ENCODE measurements around the gene PON2.
"Not testable (repeated sequence)": the region's sequence is repeated elsewhere in the genome, so short reads cannot be mapped to it uniquely, and the experiment has no call there.

Gene PON2

GRCh38 chr7:95398155-95398940 lies 36.5 kb downstream of the PON2 start:
- DNase-seq = no peak

- no peak for DNase-seq
Observed at GRCh38 chr7:95397381-95397780, 37.4 kb downstream of the PON2 start.

DNA sequence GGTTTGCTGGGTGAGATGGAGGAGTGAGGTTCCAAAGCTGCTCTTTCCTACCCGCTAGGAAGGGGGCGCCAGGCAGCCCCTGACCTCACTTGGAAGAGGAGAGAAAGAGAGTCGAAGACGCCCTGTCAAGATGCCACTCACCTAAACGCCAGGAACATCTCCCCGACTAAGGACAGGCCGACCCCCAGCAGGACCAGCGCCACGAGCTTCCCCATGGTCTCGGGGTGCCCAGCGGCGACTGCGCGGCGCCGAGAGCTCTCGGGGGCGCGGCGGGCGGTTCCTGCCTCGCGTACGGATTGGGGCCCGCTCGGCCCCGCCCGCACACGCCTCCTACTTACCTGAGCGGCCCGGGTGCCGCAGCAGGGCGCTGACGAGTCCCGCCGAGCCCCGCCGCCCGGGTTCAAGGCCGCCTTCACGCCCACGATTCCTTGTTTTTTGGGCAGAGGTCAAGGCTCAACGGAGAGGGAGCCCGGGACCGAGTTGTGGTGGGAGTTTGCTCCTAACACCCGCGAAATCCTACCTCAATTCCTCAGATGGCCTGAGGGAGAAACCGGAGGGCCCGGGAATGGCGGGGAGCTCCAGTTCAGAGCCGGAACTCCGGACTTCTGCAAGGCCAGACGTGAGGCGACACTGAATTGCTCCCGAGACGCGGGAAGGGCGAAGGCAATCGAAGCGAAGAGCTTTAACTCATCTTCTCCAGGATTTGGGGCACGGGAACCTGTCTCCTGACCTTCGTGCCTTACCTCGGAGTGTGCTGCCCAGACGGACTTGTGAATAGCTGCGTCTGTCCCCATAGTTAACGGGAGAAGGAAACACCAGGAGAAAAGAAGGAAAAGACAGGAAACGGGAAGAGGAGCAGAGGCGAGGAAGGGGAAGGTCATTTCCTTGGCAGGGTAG lies 38.4 kb downstream of the PON2 start, which contains the start of gene PON3:
Gene PON3, minus strand, starts transcription at position 240 of the 897 bp plus-strand sequence. Its CDS starts 25 bp downstream, at position 215.
- DNase-seq = no peak

DNA sequence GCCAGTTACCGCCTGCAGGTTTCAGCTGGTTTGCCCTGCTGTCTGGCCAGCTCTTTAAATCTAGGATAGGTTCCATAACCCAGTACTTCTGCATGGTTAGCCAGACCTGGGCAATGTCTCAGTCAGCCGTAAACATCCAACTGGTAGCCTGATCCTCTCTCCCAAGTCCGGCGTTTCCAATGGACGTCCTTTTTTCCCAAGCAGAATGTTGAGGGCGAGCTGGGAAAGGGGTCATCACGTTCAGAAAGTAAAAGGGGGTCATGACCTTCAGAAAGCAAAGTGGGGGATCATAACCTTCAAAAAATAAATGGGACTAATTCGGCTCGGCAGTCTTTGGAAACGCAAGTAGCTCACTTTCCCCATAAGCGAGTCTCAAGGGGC lies 39.1 kb downstream of the PON2 start:
- no peak for DNase-seq

- no peak for DNase-seq
Observed at GRCh38 chr7:95394370-95394769, 40.5 kb downstream of the PON2 start.

DNA sequence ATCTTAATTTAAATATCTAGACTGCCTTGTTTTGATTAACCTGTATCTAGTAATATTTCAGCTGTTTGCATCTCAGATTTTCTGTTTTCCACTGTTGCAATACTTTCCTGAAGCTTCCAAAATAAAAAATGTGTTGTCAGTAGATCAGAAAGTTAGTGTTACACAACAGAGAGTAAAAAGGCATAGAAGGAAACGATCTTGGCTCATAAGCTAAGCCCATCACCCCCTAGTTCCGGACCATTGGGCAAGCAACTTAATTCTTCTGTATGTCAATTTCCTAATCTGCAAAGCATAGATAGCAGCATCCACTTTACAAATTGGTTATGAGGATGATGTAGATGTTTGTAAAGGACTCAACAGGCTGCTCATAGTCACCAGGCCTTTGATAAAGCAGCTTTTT lies 43.1 kb downstream of the PON2 start:
- DNase-seq = no peak

GRCh38 chr7:95389516-95389915 lies 45.3 kb downstream of the PON2 start:
- DNase-seq = no peak

DNA sequence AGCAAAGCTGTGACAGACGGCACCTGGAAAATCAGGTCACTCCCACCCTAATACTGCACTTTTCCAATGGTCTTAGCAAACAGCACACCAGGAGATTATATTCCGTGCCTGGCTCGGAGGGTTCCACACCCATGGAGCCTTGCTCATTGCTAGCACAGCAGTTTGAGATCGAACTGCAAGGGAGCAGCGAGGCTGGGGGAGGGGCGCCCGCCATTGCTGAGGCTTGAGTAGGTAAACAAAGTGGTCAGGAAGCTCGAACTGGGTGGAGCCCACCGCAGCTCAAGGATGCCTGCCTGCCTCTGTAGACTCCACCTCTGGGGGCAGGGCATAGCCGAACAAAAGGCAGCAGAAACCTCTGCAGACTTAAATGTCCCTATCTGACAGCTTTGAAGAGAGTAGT lies 55.4 kb downstream of the PON2 start:
- not testable (repeated sequence) for DNase-seq

GRCh38 chr7:95376632-95377400 lies 58.0 kb downstream of the PON2 start:
- no peak for DNase-seq

DNA sequence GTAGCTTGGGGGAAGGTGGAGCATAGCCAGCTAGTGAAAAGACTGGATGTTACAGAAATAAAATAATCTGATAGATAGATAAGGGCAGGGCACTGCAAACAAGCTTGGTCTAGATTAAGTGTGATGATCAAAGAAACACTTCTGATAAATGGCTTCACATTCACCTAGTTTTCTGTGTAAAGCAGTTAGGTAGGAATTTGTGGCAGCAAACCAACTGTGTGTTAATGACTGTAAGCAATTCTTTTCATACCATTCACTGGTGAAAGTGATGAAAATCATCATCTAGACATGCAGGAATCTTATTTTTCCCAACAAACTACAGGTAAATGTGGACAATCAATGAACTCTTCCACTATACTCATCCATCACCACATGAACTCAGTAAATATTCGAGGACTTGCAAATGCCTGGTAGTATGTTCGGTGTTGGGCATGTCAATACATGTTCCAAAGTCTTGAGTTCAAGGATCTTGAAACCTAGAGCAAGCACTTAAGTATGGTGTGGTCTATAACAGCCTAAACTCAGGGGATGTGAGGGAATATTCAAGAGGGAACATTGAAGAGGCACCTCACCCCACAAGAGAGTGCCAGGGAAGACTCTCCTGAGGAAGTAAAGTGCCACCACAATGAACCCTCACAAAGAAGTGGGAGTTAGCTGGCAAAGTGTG lies 59.1 kb downstream of the PON2 start:
- DNase-seq = no peak

GRCh38 chr7:95373323-95373722 lies 61.5 kb downstream of the PON2 start:
- no peak for DNase-seq

- no peak for DNase-seq
Observed at GRCh38 chr7:95368235-95368634, 66.6 kb downstream of the PON2 start.

DNA sequence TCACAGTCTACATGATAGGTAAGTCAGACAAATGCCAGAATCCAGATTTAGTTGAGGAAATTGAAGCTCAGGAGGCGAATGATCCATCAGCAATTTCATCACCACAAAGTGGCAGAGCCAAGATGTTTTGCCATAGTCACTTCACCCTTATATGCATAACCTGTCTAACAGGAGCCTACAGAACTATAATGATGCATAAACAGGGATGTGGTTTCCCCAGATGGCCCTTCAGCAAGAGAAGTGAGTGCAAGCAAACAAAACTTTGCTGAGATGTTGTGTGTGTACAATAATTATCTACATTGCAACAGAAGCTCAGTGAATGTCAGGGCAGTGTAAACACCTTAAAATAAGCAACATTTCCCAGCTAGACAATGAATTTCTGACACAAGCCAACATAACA lies 67.2 kb downstream of the PON2 start:
- no peak for DNase-seq

DNA sequence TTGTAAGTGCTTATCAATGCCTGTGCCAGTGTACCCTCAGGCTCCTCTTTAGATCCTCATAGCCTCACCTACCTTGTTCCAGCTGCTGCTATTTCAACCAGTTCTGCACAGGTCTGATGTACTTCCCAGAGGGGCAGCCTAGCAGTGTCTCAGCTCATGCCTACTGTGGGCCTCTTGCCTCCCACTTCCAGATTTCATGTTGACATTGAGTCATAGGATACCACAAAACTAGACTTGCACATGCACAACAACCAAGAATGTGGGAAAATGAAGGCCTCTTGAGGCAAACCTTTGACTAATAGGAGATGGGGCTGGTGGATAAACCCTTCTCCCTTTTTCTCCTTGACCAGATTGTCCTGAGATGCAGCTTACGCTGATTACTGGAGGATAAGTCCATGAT lies 69.7 kb downstream of the PON2 start:
- DNase-seq = no peak

GRCh38 chr7:95357623-95358022 lies 77.2 kb downstream of the PON2 start:
- no peak for DNase-seq
